Central memory CD4-positive, alpha-beta T cell (primary cell): ENCODE data around the gene ARHGAP24.

Experiments
- DNase-seq: peaks from one replicate; pipeline ENCODE4 v3.0.0; 2022

ARHGAP24 gene

GRCh38 chr4:85591406-85592098, 116.6 kb downstream of the ARHGAP24 start:
- no peak for DNase-seq

- no peak for DNase-seq
Measured at GRCh38 chr4:85595098-85595775, 120.3 kb downstream of the ARHGAP24 start.

GRCh38 chr4:85595796-85596559, 121.0 kb downstream of the ARHGAP24 start:
- DNase-seq = no peak

GRCh38 chr4:85598936-85599335, 124.0 kb downstream of the ARHGAP24 start:
- DNase-seq = no peak

- DNase-seq = no peak
Measured at GRCh38 chr4:85600501-85600900, 125.6 kb downstream of the ARHGAP24 start.

- DNase-seq = no peak
Measured at GRCh38 chr4:85603437-85604336, 128.7 kb downstream of the ARHGAP24 start.

- DNase-seq = no peak
Measured at GRCh38 chr4:85606505-85606904, 131.6 kb downstream of the ARHGAP24 start.

- no peak for DNase-seq
Measured at GRCh38 chr4:85607624-85608023, 132.7 kb downstream of the ARHGAP24 start.

- DNase-seq = no peak
Measured at GRCh38 chr4:85610450-85610849, 135.5 kb downstream of the ARHGAP24 start.

GRCh38 chr4:85611661-85612060, 136.7 kb downstream of the ARHGAP24 start:
- DNase-seq = no peak

GRCh38 chr4:85613901-85614300, 139.0 kb downstream of the ARHGAP24 start:
- DNase-seq = no peak

GRCh38 chr4:85615952-85616351, 141.0 kb downstream of the ARHGAP24 start:
- DNase-seq = no peak

- no peak for DNase-seq
Measured at GRCh38 chr4:85617202-85617601, 142.3 kb downstream of the ARHGAP24 start.

GRCh38 chr4:85632981-85633380, 158.0 kb downstream of the ARHGAP24 start:
- DNase-seq = no peak

- DNase-seq = no peak
Measured at GRCh38 chr4:85637778-85638177, 162.8 kb downstream of the ARHGAP24 start.

- no peak for DNase-seq
Measured at GRCh38 chr4:85639946-85640345, 165.0 kb downstream of the ARHGAP24 start.

GRCh38 chr4:85642356-85643100, 167.6 kb downstream of the ARHGAP24 start:
- no peak for DNase-seq

- no peak for DNase-seq
Measured at GRCh38 chr4:85644061-85644460, 169.1 kb downstream of the ARHGAP24 start.

- no peak for DNase-seq
Measured at GRCh38 chr4:85650908-85651307, 176.0 kb downstream of the ARHGAP24 start.

- DNase-seq = no peak
Measured at GRCh38 chr4:85656759-85657505, 182.0 kb downstream of the ARHGAP24 start.

- DNase-seq = no peak
Measured at GRCh38 chr4:85658766-85659439, 184.0 kb downstream of the ARHGAP24 start.
